Endothelial cell of umbilical vein (primary cell): ENCODE results near the gene WNT4. TPM values are rescaled to one million over a fixed set of nuclear protein-coding genes. Genes with fewer than 3 reads are reported as not detected.

ENCODE experiments used
- BruUV-seq: library from RNA; stranded (reverse); fragments of 400-500 nt; replicated peaks from 2 replicates; lab custom pipeline; 2021; lab: Mats Ljungman, UMichigan
- CTCF ChIA-PET: fragments of 300-600, 350-600 bp; sonication (Branson Sonifier 250); formaldehyde crosslinking; loops from one replicate; lab custom pipeline; 2021; ENCODE audit warnings: antibody characterized with exemption, inconsistent platforms; lab: Charles Lee
- POLR2A ChIA-PET: fragments of 300-600, 350-600 bp; sonication (Branson Sonifier 250); formaldehyde crosslinking; loops from one replicate; lab custom pipeline; 2021; ENCODE audit warnings: antibody characterized with exemption, inconsistent platforms; lab: Charles Lee
- DNase-seq: peaks from one replicate; pipeline ENCODE4 v3.0.0-alpha.2; 2011; ENCODE audit warnings: low read depth, low spot score
- FAIRE-seq: peaks from 2 replicates; lab custom pipeline; 2011; peaks lifted over from hg19 to GRCh38; lab: Jason Lieb, UNC
- H2AFZ ChIP-seq: 2 replicates; pipeline ENCODE4 v1.6.0; 2012; ENCODE audit warnings: low read depth, low read length, control low read depth, inconsistent platforms
- H3K27ac ChIP-seq: 2 replicates; pipeline ENCODE4 v1.5.1; 2011; ENCODE audit warnings: low read depth, mild to moderate bottlenecking, control low read depth, low read length, moderate library complexity; ENCODE audit not compliant: insufficient read depth
- H3K27me3 ChIP-seq, 2 experiments: 2 replicates each; pipeline versions ENCODE4 v1.6.0 to v1.6.1; 2011; ENCODE audit warnings: low read length in 2 of 2, mixed read lengths in 1 of 2; ENCODE audit not compliant: control insufficient read depth in 2 of 2, insufficient read depth in 2 of 2
- H3K36me3 ChIP-seq, 2 experiments: 2 replicates in 1 of 2; 3 replicates in 1 of 2; pipeline ENCODE4 v1.5.1; 2011; ENCODE audit warnings: low read length in 2 of 2, mild to moderate bottlenecking in 1 of 2, moderate library complexity in 1 of 2; ENCODE audit not compliant: control insufficient read depth in 2 of 2, insufficient read depth in 2 of 2; ENCODE audit errors: extremely low read depth in 1 of 2
- H3K4me1 ChIP-seq: 3 replicates; pipeline ENCODE4 v1.5.1; 2011; ENCODE audit warnings: mild to moderate bottlenecking, low read length; ENCODE audit not compliant: control insufficient read depth, insufficient read depth; ENCODE audit errors: extremely low read depth
- H3K4me2 ChIP-seq: 2 replicates; pipeline ENCODE4 v1.6.1; 2011; ENCODE audit warnings: low read length, control low read depth, mixed read lengths; ENCODE audit not compliant: insufficient read depth
- H3K4me3 ChIP-seq, 3 experiments: fragments of 200-600 bp in 1 of 3; sonication (generic), shearing (Covaris generic) in 1 of 3; replicated peaks in 1 of 3; 2 replicates each; pipeline ENCODE4 v1.5.1; 2011 to 2016; ENCODE audit warnings: control low read depth in 3 of 3, low read length in 3 of 3, mild to moderate bottlenecking in 2 of 3, inconsistent platforms in 1 of 3, low read depth in 1 of 3, moderate library complexity in 1 of 3; ENCODE audit not compliant: insufficient read depth in 1 of 3
- H3K79me2 ChIP-seq: 2 replicates; pipeline ENCODE4 v1.6.0; 2012; ENCODE audit warnings: low read length, inconsistent platforms; ENCODE audit not compliant: control insufficient read depth, insufficient read depth
- H3K9ac ChIP-seq: replicated peaks from 2 replicates; pipeline ENCODE3; 2011; ENCODE audit warnings: low read length, control low read depth; ENCODE audit not compliant: insufficient read depth; ENCODE audit errors: extremely low read depth
- H3K9me1 ChIP-seq: replicated peaks from 3 replicates; pipeline ENCODE4 v1.6.0; 2011; ENCODE audit warnings: mild to moderate bottlenecking, low read length; ENCODE audit not compliant: control insufficient read depth, insufficient read depth; ENCODE audit errors: extremely low read depth
- H3K9me3 ChIP-seq: replicated peaks from 2 replicates; pipeline ENCODE4 v1.5.1; 2012; ENCODE audit warnings: low read length, inconsistent platforms; ENCODE audit not compliant: control insufficient read depth, insufficient read depth
- H4K20me1 ChIP-seq: replicated peaks from 2 replicates; pipeline ENCODE3; 2011; ENCODE audit warnings: mild to moderate bottlenecking, low read length; ENCODE audit not compliant: control insufficient read depth, insufficient read depth; ENCODE audit errors: extremely low read depth
- EZH2 ChIP-seq: IDR thresholded peaks from 2 replicates; pipeline ENCODE4 v1.6.1; 2012; ENCODE audit warnings: borderline replicate concordance, low read depth, mild to moderate bottlenecking, moderate library complexity, low read length, inconsistent platforms; ENCODE audit not compliant: severe bottlenecking
- FOS ChIP-seq: IDR thresholded peaks from 2 replicates; pipeline ENCODE4 v1.6.1; 2011; ENCODE audit warnings: mild to moderate bottlenecking, low read length, moderate library complexity, borderline replicate concordance; ENCODE audit not compliant: insufficient read depth
- GATA2 ChIP-seq: IDR thresholded peaks from 2 replicates; pipeline ENCODE4 v1.7.0; 2011; ENCODE audit warnings: low read depth, mild to moderate bottlenecking, moderate library complexity, mixed read lengths, low read length; ENCODE audit not compliant: insufficient read length, insufficient read depth
- POLR2AphosphoS5 ChIP-seq: IDR thresholded peaks from 2 replicates; pipeline ENCODE4 v1.6.1; 2012; ENCODE audit warnings: low read depth, mild to moderate bottlenecking, control low read depth, low read length, moderate library complexity; ENCODE audit not compliant: insufficient read depth
- dilution Hi-C: fragments of 300-500 bp; cut with MboI; formaldehyde crosslinking; loops from one replicate; pipeline ENCODE4 v1.15.0; 2019; ENCODE audit warnings: low sequenced_read_pairs; ENCODE audit not compliant: extremely low pct_ligation_motif_present
- intact Hi-C: fragments of 100-400 bp; cut with micrococcal nuclease; formaldehyde crosslinking; loops from one replicate; pipeline ENCODE4 v1.10.0; 2022
- polyA plus RNA-seq, 4 experiments: library from polyadenylated mRNA; depleted of rRNA in 3 of 4; stranded (reverse) in 3 of 4; unstranded in 1 of 4; fragments of >200 nt; gene quantifications; 2 replicates each; pipeline versions ENCODE4 v1.2.1 to v1.2.3, GENCODE V29; 2011 to 2012; ENCODE audit warnings: missing spikeins in 1 of 4
- total RNA-seq: library from RNA; stranded (reverse); gene quantifications from 2 replicates; pipeline ENCODE4 v1.2.3, GENCODE V29; 2021
- TF ChIP-seq, protein P1 (sequence below), 2 donors: IDR thresholded peaks; 1 replicate in 1 of 2; 2 replicates in 1 of 2; pipeline ENCODE4 v1.5.1; 2011; ENCODE audit warnings: low read length in 2 of 2, mild to moderate bottlenecking in 2 of 2, moderate library complexity in 2 of 2, control low read depth in 1 of 2, inconsistent platforms in 1 of 2, low read depth in 1 of 2; ENCODE audit not compliant: insufficient read depth in 1 of 2; ENCODE audit errors: extremely low read depth in 1 of 2
- TF ChIP-seq, protein P2 (sequence below): IDR thresholded peaks from 2 replicates; pipeline ENCODE4 v1.6.1; 2011; ENCODE audit not compliant: insufficient read depth, insufficient read length

The WNT4 gene
- total and polyA plus RNA-seq, 2 donors (not counting 3 experiments of a cell fraction or from before 2014, with no cell fraction given) = 0.06 TPM; not detected in 1

DNA sequence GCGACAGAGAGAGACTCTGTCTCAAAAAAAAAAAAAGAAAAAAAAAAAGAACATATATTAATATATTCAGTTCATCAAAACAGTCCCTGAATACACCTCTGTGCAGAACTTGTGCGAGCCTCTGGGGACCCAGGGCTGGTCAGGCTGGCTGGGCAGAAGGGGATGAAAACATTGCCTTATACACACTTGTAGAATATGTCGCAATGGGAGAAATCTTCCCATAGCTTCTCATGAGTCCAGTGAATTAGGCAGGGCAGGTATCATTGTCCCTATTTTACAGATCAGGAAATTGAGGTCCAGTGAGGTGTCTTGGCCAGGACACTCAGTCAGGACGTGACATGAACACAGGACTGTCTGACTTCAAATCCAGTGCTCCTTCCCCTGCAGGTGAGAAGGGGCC, 12.6 kb upstream of the WNT4 start:
- Histone ChIP-seq H3K9me1 (no peaks in the 10 kb centered on the region), H3K36me3 (no peaks in the 10 kb centered on the region), H3K4me2 (no peak overlapping the region), H3K4me1 (no peaks in the 10 kb centered on the region), H3K9ac (no peak overlapping the region), H2AFZ (no peak overlapping the region), H3K4me3 (no peak overlapping the region), H4K20me1 (no peaks in the 10 kb centered on the region), H3K27ac (no peak overlapping the region), H3K27me3 (peaks cover 0 to 4% of the 10 kb centered on the region in 2 experiments), H3K79me2 (no peaks in the 10 kb centered on the region), H3K9me3 (no peaks in the 10 kb centered on the region)
- ChIA-PET POLR2A (no interaction called here), CTCF (no interaction called here)
- FAIRE-seq = no peak
- DNase-seq = no peak
- dilution Hi-C loops = no loop called here
- TF ChIP-seq GATA2 (no peak), POLR2AphosphoS5 (no peak), FOS (no peak), EZH2 (no peak)
- TF ChIP-seq, protein P1, sequence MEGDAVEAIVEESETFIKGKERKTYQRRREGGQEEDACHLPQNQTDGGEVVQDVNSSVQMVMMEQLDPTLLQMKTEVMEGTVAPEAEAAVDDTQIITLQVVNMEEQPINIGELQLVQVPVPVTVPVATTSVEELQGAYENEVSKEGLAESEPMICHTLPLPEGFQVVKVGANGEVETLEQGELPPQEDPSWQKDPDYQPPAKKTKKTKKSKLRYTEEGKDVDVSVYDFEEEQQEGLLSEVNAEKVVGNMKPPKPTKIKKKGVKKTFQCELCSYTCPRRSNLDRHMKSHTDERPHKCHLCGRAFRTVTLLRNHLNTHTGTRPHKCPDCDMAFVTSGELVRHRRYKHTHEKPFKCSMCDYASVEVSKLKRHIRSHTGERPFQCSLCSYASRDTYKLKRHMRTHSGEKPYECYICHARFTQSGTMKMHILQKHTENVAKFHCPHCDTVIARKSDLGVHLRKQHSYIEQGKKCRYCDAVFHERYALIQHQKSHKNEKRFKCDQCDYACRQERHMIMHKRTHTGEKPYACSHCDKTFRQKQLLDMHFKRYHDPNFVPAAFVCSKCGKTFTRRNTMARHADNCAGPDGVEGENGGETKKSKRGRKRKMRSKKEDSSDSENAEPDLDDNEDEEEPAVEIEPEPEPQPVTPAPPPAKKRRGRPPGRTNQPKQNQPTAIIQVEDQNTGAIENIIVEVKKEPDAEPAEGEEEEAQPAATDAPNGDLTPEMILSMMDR (IDR thresholded peaks at IDR 0.05; ENCODE audit: extremely low read depth in 1 of 2, insufficient read depth in 1 of 2, low read depth in 1 of 2, low read length in 2 of 2) = no peak
- TF ChIP-seq, protein P2, sequence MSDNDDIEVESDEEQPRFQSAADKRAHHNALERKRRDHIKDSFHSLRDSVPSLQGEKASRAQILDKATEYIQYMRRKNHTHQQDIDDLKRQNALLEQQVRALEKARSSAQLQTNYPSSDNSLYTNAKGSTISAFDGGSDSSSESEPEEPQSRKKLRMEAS = no peak
- intact Hi-C loops = no loop called here
- no TSS peak for BruUV-seq
